Activated CD4-positive, alpha-beta T cell treated with anti-CD3 and anti-CD28 coated beads, Interleukin-2, amount 50 U/mL, for 48 hours (primary cell): Measurements from ENCODE around the gene DNAL4.

Experiments
- DNase-seq, 2 experiments: peaks; one replicate each; pipeline ENCODE4 v3.0.0-alpha.2; 2020

The DNAL4 gene

DNA sequence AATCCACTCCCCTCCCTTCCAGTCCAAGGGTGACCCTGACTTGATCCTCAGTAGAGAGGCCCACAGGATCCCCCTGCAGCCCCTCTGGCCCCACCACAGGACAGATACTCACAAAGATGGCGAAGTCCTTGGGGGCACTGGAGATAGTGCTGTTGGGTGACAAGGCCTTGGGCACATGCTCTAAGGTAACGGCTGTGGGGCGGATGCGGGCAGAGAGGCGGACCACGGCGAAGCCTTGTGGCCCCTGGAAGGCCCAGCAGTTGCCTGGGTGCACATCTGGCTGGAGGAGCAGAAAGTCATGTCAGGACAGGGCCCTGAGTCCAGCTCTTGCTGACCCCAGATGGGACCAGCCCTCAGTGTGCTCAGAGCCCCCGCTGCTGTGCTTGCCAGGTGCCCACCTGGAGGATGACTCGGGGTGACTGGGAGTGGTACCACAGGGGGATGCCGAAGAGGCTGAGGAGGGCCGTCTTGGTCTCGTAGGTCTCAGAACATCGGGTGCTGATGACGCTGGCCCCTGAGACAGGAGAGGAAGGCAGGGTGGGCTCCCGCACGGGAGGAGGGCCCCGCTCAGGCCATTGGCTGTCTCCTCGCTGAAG, 55.4 kb downstream of the DNAL4 start:
- DNase-seq: no peak

DNA sequence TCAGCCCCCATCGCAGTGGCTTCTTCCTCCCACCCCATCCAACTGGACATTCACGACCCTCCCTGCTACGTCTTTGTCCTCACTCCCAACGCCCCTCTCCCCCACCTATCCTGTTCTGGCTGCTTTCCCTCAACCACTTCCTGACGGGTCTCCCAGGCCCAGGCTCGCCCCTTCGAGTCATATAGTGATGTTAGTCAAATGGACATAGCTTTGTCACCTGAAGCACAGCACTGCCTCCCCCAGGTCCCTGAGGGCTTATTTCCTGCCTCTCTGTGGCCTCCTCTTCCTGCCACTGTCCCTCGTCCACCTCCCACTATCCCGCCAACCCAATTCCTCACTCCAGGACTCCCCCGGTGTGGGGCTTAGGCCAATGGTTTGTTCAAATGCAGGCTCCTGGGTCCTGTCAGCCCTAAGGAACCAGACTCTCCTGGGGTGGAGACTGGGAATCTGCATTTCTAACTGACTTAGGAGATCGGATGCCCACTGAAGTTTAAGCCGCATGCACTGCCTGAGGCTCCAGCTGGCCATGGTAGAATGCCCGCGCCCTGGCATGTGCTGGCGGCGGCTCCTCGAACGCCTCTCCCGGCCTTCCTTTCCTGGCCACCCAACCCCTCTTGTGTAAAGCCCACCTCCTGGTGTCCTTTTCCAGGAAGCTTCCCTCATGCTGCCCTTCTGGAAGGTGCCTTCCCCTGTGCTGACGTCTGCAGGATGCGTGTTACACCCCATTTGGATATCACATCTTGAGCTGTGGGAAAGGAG, 56.5 kb downstream of the DNAL4 start:
- DNase-seq: no peak

DNA sequence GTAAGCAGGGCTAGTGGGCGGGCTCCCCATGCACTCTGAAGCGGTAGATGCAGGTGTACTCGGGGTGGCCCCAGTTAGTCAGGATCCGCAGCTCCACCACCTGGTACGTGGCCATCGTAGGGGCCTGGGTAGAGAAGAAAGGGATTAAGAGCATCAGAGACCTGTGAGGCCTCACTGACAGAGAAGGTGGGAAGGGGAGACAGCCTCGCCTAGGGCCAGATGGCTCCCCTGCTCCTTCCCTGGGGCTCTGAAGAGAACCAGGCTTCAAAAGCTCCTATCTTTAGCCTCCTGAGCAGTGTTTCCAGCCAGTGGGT, 57.7 kb downstream of the DNAL4 start:
- no peak for DNase-seq

DNA sequence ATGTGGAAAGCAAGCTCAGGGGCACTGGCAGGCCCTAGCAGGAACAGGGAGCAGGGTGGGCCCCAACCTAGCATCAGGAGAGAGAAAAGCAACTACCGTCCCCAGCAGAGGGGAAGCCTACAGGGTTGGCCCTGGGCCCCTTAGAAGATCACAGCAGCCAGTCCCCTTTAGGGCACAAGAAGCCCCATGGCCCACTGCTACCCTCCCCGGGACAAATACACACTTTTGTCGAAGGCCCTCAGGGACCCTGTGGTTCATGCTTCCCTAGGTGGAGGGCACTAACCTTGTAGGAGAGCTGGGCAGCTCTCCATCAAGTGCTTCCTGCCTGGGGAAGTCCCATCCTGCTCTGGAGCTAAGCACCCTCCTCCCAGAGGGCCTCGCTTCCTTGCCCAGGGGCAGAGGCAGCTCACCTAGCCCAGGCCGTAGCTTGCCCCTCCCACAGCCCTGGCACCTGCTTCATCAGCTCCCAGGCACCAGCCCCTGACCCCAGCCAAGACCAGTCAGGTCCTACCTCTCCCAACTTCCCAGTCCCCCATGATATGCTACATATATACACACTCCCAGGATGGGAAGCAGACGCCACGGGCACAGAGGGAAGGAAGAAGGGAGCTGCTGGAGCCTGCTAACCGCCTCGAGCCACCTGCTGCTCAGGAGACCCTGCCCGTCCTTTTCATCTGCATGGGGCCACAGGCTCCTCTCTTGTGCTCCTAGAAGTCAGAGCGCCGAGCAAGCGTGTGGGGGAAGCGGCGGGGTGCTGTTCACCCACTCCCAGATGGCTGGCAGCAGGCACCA, 58.3 kb downstream of the DNAL4 start:
- no peak for DNase-seq

DNA sequence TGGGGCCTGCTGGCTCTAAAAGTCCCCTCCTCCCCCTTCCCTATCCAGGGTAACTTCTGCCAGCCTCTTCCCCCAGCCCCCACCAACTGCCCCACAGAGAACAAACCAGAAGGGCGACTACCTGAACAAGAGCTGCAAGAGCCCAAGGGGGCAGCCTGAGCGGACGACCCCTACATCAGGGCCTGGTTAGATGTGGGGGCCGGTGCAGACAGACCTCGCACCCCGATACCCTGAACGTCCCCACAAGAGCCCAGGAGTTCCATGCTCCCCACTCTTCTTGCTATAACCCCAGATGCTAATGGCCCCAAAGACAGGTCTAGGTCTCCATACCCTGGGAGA, 58.8 kb downstream of the DNAL4 start:
- no peak for DNase-seq

DNA sequence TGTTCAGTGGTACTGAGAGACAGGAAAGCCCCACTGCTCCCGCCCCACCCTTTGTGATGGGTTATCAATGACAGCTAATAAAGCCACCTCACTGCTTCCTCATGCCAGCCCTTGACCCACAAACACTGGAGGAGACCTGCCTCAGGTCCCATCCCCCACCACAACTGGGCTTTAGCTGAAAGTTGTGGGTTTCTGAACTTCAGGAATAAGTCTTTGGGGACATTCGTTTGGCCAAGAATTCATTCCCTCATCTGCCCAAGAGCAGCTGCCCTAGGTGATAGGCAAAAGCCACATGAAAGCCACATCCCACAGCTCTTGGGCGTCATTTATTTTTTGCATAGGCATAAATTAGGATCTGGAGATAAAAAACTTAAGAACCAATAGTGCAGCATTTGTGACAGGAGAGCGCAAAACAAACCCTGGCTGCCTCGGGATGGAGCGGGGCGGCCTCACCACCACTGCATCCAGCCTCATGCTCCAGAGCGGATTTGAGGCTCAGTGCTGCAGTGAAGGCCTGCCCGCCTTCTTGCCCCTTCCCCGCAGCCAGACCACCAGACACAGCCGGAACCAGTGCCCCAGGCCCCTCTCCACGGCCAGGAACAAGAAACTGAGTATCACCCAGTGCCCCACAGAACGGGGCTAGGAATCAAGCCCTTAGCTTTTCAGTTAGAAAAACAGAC, 59.4 kb downstream of the DNAL4 start:
- DNase-seq: no peak

DNA sequence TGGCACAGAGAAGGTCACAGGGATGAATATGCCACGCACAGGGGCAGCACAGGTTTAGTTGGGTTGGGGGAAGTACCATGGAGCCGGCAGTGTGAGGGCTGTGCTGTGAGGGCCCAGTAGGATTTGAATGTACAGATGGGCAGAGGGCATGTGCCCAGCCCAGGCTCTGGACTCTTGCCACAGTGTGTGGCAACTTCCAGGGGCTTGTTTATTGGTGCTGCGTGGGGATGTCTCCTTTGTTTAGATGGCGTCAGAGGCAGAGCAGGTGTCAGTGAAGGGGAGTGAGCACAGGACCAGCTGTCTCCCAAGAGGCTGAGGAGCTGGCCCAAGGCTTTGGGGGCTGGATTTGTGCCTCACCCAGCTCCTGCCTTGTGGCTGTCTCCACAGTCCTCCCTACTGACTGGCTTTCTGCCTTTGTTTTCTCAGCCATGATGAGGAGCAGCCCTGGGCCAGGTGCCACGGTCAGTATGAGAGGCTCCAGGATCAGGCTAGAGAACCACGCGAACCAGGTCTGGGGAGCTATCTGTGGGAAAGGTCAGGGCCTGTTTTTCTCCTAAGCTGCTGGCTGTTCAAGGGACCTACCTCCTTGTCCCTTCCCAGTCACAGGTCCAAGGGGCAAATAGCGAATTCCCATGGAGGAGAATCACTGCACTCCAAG, 60.1 kb downstream of the DNAL4 start:
- DNase-seq: no peak

DNA sequence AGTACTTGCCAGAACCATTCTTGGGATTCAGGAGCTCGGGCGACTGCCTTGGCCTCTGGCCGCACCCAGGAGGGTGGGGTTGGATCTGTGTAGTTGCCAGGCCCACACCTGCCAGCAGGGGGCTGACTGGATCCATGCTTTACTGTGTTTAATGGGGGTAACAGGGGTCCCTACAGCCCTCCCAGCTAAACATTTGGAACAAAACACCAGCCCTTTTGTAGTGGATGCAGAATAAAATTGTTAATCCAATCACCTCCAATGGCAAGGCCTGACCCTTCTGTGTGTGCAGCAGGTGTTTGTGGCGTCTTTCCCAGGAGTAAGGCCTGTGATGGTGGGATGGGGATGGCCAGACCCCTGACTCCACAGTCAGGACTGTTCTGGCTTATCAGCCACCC, 60.6 kb downstream of the DNAL4 start:
- DNase-seq: peak; percentile 56 to 61

DNA sequence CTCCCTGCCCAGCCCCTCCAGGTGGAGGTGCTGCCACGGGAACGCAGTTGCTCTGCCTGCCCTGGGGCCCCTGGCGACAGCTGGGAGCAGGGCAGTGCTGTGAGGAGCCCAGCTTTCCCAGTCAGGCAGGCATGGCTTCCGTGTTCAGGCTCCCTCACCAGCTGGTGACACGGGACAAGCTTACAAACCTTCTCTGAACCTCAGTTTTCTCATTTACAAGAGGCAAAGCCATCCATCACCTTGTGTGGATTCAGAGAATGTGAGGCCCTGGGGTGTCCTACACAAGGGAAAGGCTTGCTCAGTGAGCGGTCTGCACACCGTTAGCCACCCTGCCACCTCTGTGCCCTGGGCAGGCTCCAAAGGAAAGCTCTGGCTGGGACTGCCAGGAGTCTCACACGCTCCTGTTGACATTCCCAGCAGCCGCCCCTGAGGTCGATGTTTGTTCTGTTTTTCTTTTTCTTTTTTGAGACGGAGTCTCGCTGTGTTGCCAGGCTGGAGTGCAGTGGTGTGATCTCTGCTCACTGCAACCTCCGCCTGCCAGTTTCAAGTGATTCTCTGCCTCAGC, 61.6 kb downstream of the DNAL4 start:
- DNase-seq: no peak

DNA sequence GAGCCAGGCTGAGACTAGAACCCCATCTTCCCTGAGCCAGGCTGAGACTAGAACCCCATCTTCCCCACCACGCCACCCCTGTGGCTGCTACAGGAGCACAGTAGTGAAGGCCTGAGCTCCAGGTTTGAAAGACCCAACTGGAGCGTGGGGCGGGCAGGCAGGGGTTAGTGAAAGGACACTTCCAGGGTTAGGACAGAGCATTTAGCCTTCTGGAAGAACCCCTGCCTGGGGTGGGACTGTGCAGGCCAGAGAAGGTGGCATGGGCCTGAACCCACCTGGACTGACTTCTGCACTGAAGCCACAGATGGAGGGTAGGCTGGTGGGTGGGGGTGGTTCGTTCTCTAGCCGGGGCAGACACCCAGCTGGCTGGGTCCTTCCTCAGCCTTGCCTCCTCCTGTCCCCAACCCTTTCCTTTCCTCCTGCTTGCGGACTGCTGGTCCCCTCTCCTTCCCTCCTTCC, 62.2 kb downstream of the DNAL4 start:
- no peak for DNase-seq

DNA sequence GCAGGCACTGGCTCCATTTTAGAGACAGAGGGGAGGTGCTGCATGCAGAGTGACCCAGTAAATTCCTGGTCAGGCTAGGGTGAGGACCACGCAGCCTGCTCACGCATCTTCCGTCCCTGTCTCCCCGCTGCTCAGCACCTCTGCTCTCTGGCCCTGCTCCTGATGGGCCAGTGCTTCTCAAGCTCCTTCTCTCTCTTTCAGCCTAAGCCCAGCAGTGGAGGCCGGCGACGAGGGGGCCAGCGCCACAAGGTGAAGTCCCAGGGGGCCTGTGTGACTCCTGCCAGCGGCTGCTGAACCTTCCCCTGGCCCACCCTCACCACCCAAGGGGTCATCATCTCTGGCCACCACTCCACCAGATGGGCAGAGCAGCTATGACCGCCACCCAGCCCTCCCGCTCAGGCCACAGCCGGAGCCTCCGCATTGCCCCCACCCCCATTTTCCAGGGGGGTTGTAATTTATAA, 63.5 kb downstream of the DNAL4 start:
- no peak for DNase-seq

DNA sequence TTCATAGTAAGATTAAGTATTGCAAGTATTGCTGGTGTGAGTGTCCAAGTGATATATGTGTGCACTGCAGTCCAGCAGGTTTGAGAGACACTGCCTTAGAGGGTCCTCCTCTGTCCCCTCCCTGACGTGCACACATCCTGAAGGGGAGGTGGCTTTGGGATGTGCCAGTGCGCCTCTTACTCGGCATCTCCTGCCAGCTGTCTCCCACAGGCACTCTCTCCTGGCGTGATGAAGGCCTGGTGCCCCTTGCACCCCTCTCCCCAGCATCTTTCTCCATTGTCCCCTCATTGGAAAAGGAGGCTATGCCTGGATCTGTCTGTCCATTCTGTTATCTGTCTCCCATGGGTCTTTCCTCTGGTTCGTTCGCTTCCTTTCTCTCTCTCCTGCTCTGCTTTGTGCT, 64.0 kb downstream of the DNAL4 start:
- no peak for DNase-seq

DNA sequence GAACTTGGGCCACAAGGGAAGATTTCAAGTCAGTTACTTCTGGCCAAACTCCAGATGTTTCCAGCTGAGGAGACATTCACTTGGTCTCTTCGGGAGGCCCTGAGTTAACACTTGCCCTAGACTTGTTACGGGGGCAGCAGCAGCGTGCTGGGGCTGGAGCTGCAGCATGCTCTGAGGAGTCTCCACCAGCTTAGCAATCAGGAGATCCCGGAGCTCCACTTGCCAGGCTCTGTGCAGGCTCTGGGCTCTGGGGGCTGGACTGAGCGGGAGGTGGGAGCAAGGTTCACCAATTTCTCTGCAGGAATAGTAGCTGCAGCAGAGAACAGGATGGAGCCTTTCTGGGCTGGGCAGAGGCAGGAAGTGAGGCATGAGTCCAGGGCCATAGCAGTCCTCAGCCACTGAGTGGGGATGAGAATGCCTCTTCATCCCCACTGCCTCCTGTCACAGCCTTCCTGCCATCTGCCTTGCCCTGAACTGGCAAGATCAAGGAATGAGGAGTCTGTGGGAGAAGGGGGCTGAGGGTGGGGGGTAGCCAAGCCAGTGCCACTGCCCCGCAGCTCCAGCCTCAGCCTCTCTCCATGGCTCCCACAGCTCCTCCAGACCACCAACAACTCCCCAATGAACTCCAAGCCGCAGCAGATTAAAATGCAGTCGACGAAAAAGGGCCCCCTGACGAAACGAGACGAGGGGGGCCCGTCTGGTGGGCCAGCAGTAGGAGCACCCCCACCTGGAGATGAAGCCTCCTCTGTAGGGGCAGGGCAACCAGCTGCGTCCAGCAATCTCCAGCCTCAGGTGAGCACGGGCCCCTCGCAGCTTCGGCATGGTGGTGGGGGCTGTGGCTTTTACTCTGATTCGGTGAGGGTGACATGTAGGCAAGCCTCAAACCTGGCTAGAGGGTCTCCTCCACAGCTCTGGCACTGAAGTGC, 64.8 kb downstream of the DNAL4 start:
- DNase-seq: no peak
